ENCODE measurements around the gene SORD. TPM values are rescaled to one million over a fixed set of nuclear protein-coding genes. Genes with fewer than 3 reads are reported as not detected.
"Not testable (repeated sequence)": the region's sequence is repeated elsewhere in the genome, so short reads cannot be mapped to it uniquely, and the experiment has no call there.

The SORD gene
- polyA plus RNA-seq, result 61.1 TPM
- long read RNA-seq, donor 1, full-length matches to known transcripts, result 17 of 24 reads
- long read RNA-seq, donor 1, partial matches to known transcripts, result 7 of 24 reads
- long read RNA-seq, donor 1, other reads (novel, unspliced or antisense), result 0 of 24 reads
- long read RNA-seq, donor 2, full-length matches to known transcripts, result 44 of 93 reads
- long read RNA-seq, donor 2, partial matches to known transcripts, result 49 of 93 reads
- long read RNA-seq, donor 2, other reads (novel, unspliced or antisense), result 0 of 93 reads
- long read RNA-seq, donor 3, result 0 reads
- long read RNA-seq, donor 4, full-length matches to known transcripts, result 9 of 9 reads
- long read RNA-seq, donor 4, partial matches to known transcripts, result 0 of 9 reads
- long read RNA-seq, donor 4, other reads (novel, unspliced or antisense), result 0 of 9 reads
- long read RNA-seq, donor 5, full-length matches to known transcripts, result 6 of 6 reads
- long read RNA-seq, donor 5, partial matches to known transcripts, result 0 of 6 reads
- long read RNA-seq, donor 5, other reads (novel, unspliced or antisense), result 0 of 6 reads
- long read RNA-seq, donor 6, full-length matches to known transcripts, result 32 of 37 reads
- long read RNA-seq, donor 6, partial matches to known transcripts, result 5 of 37 reads
- long read RNA-seq, donor 6, other reads (novel, unspliced or antisense), result 0 of 37 reads
- long read RNA-seq, donor 7, full-length matches to known transcripts, result 4 of 4 reads
- long read RNA-seq, donor 7, partial matches to known transcripts, result 0 of 4 reads
- long read RNA-seq, donor 7, other reads (novel, unspliced or antisense), result 0 of 4 reads
- long read RNA-seq, donor 8, full-length matches to known transcripts, result 36 of 67 reads
- long read RNA-seq, donor 8, partial matches to known transcripts, result 31 of 67 reads
- long read RNA-seq, donor 8, other reads (novel, unspliced or antisense), result 0 of 67 reads
- long read RNA-seq, donor 9, full-length matches to known transcripts, result 76 of 82 reads
- long read RNA-seq, donor 9, partial matches to known transcripts, result 6 of 82 reads
- long read RNA-seq, donor 9, other reads (novel, unspliced or antisense), result 0 of 82 reads
- long read RNA-seq, donor 10, full-length matches to known transcripts, result 37 of 37 reads
- long read RNA-seq, donor 10, partial matches to known transcripts, result 0 of 37 reads
- long read RNA-seq, donor 10, other reads (novel, unspliced or antisense), result 0 of 37 reads
- long read RNA-seq, donor 11, full-length matches to known transcripts, result 36 of 72 reads
- long read RNA-seq, donor 11, partial matches to known transcripts, result 36 of 72 reads
- long read RNA-seq, donor 11, other reads (novel, unspliced or antisense), result 0 of 72 reads

GRCh38 chr15:45022871-45023658 lies at the start of gene SORD:
Gene SORD (plus strand): TSS chr15:45023195. CDS start chr15:45023284, 89 bp downstream.
- DNase-seq, result peak; percentile 92 to 93
- WGBS (ENCODE audit: insufficient coverage, low lambda C conversion rate), result no CpG with 5 or more reads among the region's 48 CpGs
- Histone ChIP-seq H3K27ac (ENCODE audit: low read length) (peak within 1 kb of the TSS; percentile 30), H3K36me3 (ENCODE audit: control insufficient read depth, insufficient read depth, low read length) (peaks cover 3% of the 10 kb centered on the region), H3K9me3 (ENCODE audit: control insufficient read depth, low read depth, low read length) (no peaks in the 10 kb centered on the region), H3K4me1 (ENCODE audit: control insufficient read depth, insufficient read depth, low read length) (peaks cover 11% of the 10 kb centered on the region), H3K27me3 (ENCODE audit: control insufficient read depth, insufficient read depth, low read length) (no peaks in the 10 kb centered on the region), H3K4me3 (ENCODE audit: low read length) (peak within 1 kb of the TSS; percentile 80)

DNA sequence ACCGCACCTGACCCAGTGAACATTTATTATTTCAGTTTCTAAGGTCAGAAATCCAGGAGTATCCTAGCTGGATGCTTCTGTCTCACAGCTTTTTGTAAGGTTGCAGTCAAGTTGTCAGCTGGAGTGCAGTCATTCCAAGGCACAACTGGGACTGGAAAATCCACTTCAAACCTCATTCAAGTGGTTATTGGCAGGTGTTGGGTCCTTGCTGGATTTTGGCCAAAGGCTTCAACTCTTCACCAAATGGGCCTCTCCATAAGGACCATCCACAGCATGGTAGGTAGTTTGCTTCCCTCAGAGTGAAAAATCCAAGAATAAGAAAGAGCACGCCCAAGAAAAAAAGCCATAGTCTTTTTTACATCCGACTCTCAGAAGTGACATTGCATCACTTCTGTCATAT lies 46.8 kb upstream of the SORD start:
- H3K27me3 ChIP-seq (ENCODE audit: control insufficient read depth, insufficient read depth, low read length); H3K9me3 ChIP-seq (ENCODE audit: control insufficient read depth, low read depth, low read length); H3K36me3 ChIP-seq (ENCODE audit: control insufficient read depth, insufficient read depth, low read length); H3K27ac ChIP-seq (ENCODE audit: low read length); H3K4me3 ChIP-seq (ENCODE audit: low read length); H3K4me1 ChIP-seq (ENCODE audit: control insufficient read depth, insufficient read depth, low read length); DNase-seq: not testable (repeated sequence)
- no CpG with 5 or more reads among the region's 3 CpGs for WGBS (ENCODE audit: insufficient coverage, low lambda C conversion rate)

- DNase-seq; H3K36me3 ChIP-seq (ENCODE audit: control insufficient read depth, insufficient read depth, low read length); H3K27me3 ChIP-seq (ENCODE audit: control insufficient read depth, insufficient read depth, low read length); H3K27ac ChIP-seq (ENCODE audit: low read length); H3K4me3 ChIP-seq (ENCODE audit: low read length); H3K9me3 ChIP-seq (ENCODE audit: control insufficient read depth, low read depth, low read length); H3K4me1 ChIP-seq (ENCODE audit: control insufficient read depth, insufficient read depth, low read length): not testable (repeated sequence)
- 33% methylated on average over 2 of the region's 2 CpGs for WGBS (ENCODE audit: insufficient coverage, low lambda C conversion rate)
Observed at GRCh38 chr15:44977781-44978180, 45.2 kb upstream of the SORD start.

DNA sequence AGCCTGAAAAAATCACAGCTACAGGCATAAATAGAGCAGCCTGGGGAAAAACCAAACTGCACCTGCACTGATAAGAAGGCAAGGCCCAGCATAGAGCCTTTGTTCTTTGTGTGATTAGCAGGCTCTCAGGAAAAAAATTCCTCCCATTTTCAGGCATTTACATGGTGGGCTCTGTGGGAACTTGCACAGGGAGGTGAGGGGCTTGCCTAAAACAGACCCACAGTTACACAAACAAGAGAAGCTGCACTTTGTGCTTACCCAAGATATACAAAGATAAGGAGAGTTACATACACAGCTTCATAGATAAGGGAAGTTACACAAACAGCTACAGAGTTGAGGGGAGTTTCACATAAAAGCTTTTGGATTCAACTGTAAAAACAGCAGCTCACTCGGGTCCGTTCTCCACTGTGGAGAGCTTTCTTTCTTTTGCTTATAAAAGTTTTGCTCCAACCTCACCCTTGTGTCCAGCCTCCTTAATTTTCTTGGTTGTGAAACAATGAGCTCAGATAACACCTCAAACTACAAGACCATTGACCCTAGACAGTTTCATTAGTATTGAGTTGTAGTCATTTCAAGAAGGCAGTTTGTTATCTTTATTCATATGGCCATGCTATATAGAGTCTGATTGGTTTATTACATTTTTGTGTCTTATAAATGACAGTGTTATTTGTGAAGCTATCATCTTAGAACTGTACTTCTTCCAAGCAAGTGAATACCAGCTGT lies 43.2 kb upstream of the SORD start:
- H3K36me3 ChIP-seq (ENCODE audit: control insufficient read depth, insufficient read depth, low read length); H3K4me1 ChIP-seq (ENCODE audit: control insufficient read depth, insufficient read depth, low read length); H3K27ac ChIP-seq (ENCODE audit: low read length); H3K27me3 ChIP-seq (ENCODE audit: control insufficient read depth, insufficient read depth, low read length); H3K9me3 ChIP-seq (ENCODE audit: control insufficient read depth, low read depth, low read length); H3K4me3 ChIP-seq (ENCODE audit: low read length): not testable (repeated sequence)
- no CpG with 5 or more reads among the region's 2 CpGs for WGBS (ENCODE audit: insufficient coverage, low lambda C conversion rate)
- DNase-seq, result peak in 1 of 2 donors; percentile 52

GRCh38 chr15:44984144-44984543 lies 38.9 kb upstream of the SORD start:
- H3K9me3 ChIP-seq (ENCODE audit: control insufficient read depth, low read depth, low read length), result not testable (repeated sequence)
- WGBS (ENCODE audit: insufficient coverage, low lambda C conversion rate), result no CpG with 5 or more reads among the region's 1 CpG

DNA sequence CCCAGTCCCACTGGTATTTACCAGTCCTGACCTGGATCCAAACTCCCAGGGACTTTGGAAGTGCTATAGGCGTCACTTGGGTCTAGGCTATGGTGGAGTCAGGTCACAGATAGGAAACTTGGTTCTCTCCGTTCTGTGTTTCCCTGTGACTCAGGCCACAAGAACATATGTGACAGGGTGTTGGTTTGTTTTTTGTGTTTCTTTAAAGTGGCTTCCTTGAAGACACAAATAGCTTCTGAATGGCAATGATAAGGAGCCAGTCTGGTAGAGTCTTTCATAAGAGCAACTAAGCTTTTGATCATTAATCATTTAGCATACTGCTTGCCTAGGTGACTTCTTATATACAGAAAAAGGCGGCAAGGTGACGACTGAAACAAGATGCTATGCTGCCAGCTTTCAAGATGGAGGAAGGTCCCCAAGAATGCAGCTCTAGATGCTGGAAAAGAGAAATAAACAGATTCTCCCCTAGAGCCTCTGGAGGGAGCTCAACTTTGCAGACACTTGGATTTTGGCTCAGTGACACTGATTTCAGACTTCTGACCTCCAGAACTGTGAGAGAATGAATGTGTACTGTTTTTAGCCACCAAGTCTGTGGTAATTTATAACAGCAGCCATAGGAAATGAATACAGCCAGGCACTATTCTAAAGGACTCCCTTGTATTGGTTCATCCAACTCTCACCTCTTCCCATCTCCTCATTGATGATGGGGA lies 36.5 kb upstream of the SORD start:
- H3K27me3 ChIP-seq (ENCODE audit: control insufficient read depth, insufficient read depth, low read length); H3K4me3 ChIP-seq (ENCODE audit: low read length); H3K4me1 ChIP-seq (ENCODE audit: control insufficient read depth, insufficient read depth, low read length); DNase-seq; H3K27ac ChIP-seq (ENCODE audit: low read length); H3K36me3 ChIP-seq (ENCODE audit: control insufficient read depth, insufficient read depth, low read length); H3K9me3 ChIP-seq (ENCODE audit: control insufficient read depth, low read depth, low read length): not testable (repeated sequence)
- WGBS (ENCODE audit: insufficient coverage, low lambda C conversion rate), result no CpG with 5 or more reads among the region's 4 CpGs

More at GRCh38 chr15:44984144-44984543, 38.9 kb upstream of the SORD start:
- not testable (repeated sequence) for H3K27me3 ChIP-seq (ENCODE audit: control insufficient read depth, insufficient read depth, low read length); H3K4me1 ChIP-seq (ENCODE audit: control insufficient read depth, insufficient read depth, low read length); H3K27ac ChIP-seq (ENCODE audit: low read length); H3K4me3 ChIP-seq (ENCODE audit: low read length); DNase-seq; H3K36me3 ChIP-seq (ENCODE audit: control insufficient read depth, insufficient read depth, low read length)

- not testable (repeated sequence) for H3K4me1 ChIP-seq (ENCODE audit: control insufficient read depth, insufficient read depth, low read length); H3K9me3 ChIP-seq (ENCODE audit: control insufficient read depth, low read depth, low read length); H3K27ac ChIP-seq (ENCODE audit: low read length); H3K36me3 ChIP-seq (ENCODE audit: control insufficient read depth, insufficient read depth, low read length); H3K4me3 ChIP-seq (ENCODE audit: low read length); H3K27me3 ChIP-seq (ENCODE audit: control insufficient read depth, insufficient read depth, low read length); DNase-seq
- no CpG with 5 or more reads among the region's 1 CpG for WGBS (ENCODE audit: insufficient coverage, low lambda C conversion rate)
Observed at GRCh38 chr15:44987711-44988110, 35.3 kb upstream of the SORD start.

DNA sequence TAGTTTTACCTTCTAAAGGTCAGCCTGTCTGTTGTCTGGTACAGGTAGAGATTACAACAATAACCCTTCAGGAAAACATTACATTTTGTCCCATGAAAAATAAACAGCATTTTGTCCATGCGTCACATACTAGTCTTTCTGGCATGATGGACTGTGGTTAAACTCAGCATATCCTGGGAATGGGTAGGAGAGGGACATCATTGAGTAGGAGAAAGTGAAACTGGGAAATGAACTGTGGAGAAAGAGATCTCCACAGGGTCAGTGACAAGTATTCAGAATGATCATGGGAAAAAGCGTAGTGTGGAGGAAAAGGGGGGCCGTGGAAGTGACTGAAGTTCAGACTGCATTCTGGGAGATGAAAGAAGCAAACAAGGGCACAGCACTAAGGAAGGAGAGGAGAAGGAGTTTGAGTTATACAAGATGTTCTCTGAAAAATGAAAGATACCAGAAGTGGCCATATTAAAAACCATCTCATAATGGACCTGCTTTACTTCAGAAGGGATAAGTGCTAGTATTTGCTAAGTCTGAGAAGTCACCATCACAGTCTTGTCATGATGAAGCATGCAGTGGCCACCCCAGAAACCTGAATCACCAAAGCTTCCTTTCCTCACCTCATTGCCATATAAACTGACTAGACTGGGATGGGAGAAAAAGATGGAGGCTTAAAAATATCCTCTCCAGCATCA lies 34.7 kb upstream of the SORD start:
- no CpG with 5 or more reads among the region's 3 CpGs for WGBS (ENCODE audit: insufficient coverage, low lambda C conversion rate)
- not testable (repeated sequence) for H3K4me3 ChIP-seq (ENCODE audit: low read length); H3K36me3 ChIP-seq (ENCODE audit: control insufficient read depth, insufficient read depth, low read length); H3K4me1 ChIP-seq (ENCODE audit: control insufficient read depth, insufficient read depth, low read length); H3K9me3 ChIP-seq (ENCODE audit: control insufficient read depth, low read depth, low read length); DNase-seq; H3K27ac ChIP-seq (ENCODE audit: low read length); H3K27me3 ChIP-seq (ENCODE audit: control insufficient read depth, insufficient read depth, low read length)

Measured in large intestine (tissue), 12 donors.